HepG2 (cell line): ENCODE measurements around the gene H3-3A. TPM values are rescaled to one million over a fixed set of nuclear protein-coding genes. Genes with fewer than 3 reads are reported as not detected.
A peak's percentile ranks its signal among the peaks of the same experiment; 100 is the strongest.

Experiments used
- BRD4 ChIP-seq: sonication (generic); formaldehyde crosslinking; IDR thresholded peaks from 2 replicates; pipeline ENCODE4 v1.4.0; 2020; ENCODE audit warnings: missing genetic modification reagents
- CBX2 ChIP-seq, 2 experiments: fragments of 200-600 bp in 1 of 2; sonication (generic); formaldehyde crosslinking in 1 of 2; IDR thresholded peaks; 2 replicates each; pipeline versions ENCODE4 v1.7.0 to v1.8.1; 2018 to 2022; ENCODE audit warnings: low read depth in 2 of 2, low read length in 1 of 2, mild to moderate bottlenecking in 1 of 2, missing genetic modification reagents in 1 of 2
- EZH2 ChIP-seq: conservative IDR thresholded peaks from 2 replicates; pipeline ENCODE4 v1.6.1; 2012; ENCODE audit warnings: mild to moderate bottlenecking, low read depth, low read length, moderate library complexity
- HMGA1 ChIP-seq: sonication (generic); formaldehyde crosslinking; conservative IDR thresholded peaks from 2 replicates; pipeline ENCODE4 v1.4.0; 2020; ENCODE audit warnings: missing genetic modification reagents
- MED13 ChIP-seq: sonication (generic); formaldehyde crosslinking; IDR thresholded peaks from 2 replicates; pipeline ENCODE4 v1.5.0; 2020; ENCODE audit warnings: missing genetic modification reagents
- NKX3-1 ChIP-seq: sonication (generic); formaldehyde crosslinking; IDR thresholded peaks from 2 replicates; pipeline ENCODE4 v1.5.0; 2020; ENCODE audit warnings: missing genetic modification reagents
- PHB2 ChIP-seq: fragments of 450-650 bp; IDR thresholded peaks from 2 replicates; pipeline ENCODE4 v1.6.1; 2018; ENCODE audit not compliant: partially characterized antibody
- RAD21 ChIP-seq: fragments of 450-650 bp; formaldehyde crosslinking; IDR thresholded peaks from 2 replicates; pipeline ENCODE4 v1.5.0; 2020; ENCODE audit warnings: mild to moderate bottlenecking
- RARG ChIP-seq: sonication (generic); formaldehyde crosslinking; IDR thresholded peaks from 2 replicates; pipeline ENCODE4 v1.4.0; 2020; ENCODE audit warnings: low read depth, mild to moderate bottlenecking, missing genetic modification reagents
- ZNF407 ChIP-seq: sonication (generic); formaldehyde crosslinking; IDR thresholded peaks from one replicate; pipeline ENCODE4 v1.5.1; 2020; ENCODE audit warnings: mild to moderate bottlenecking, missing genetic modification reagents; ENCODE audit errors: not compliant biosample characterization
- ZNF496 ChIP-seq: sonication (generic); formaldehyde crosslinking; IDR thresholded peaks from 2 replicates; pipeline ENCODE4 v1.8.1; 2023; ENCODE audit warnings: mild to moderate bottlenecking, moderate library complexity, missing genetic modification reagents; ENCODE audit not compliant: insufficient replicate concordance
- polyA plus RNA-seq, 8 experiments: library from polyadenylated mRNA; depleted of rRNA in 3 of 8; stranded (reverse) in 7 of 8; unstranded in 1 of 8; fragments of >200 nt; fragmentation: Illumina TruSeq in 4 of 8; extraction: Trizol in 4 of 8; gene quantifications; 2 replicates each; pipeline versions ENCODE4 v1.2.1 to v1.2.3, GENCODE V29; 2011 to 2016; ENCODE audit warnings: low read depth in 4 of 8, missing spikeins in 1 of 8, mixed read lengths in 1 of 8; ENCODE audit not compliant: insufficient read depth in 1 of 8
- total RNA-seq, 5 experiments: library from RNA; depleted of rRNA; stranded (reverse); fragments of >200 nt; fragmentation: Illumina TruSeq; extraction: Trizol; gene quantifications; 2 replicates each; pipeline ENCODE4 v1.2.3, GENCODE V29; 2016; ENCODE audit warnings: low read depth in 1 of 5
- TF ChIP-seq, protein P1 (sequence below): sonication (generic); formaldehyde crosslinking; IDR thresholded peaks from 2 replicates; pipeline ENCODE4 v1.4.0; 2020; ENCODE audit warnings: missing genetic modification reagents
- TF ChIP-seq, protein P2 (sequence below): sonication (generic); formaldehyde crosslinking; IDR thresholded peaks from 2 replicates; pipeline ENCODE4 v1.4.0; 2020; ENCODE audit warnings: missing genetic modification reagents, borderline replicate concordance
- TF ChIP-seq, protein P3 (sequence below): sonication (generic); formaldehyde crosslinking; IDR thresholded peaks from 2 replicates; pipeline ENCODE4 v1.4.0; 2020; ENCODE audit warnings: missing genetic modification reagents

The H3-3A gene
- total and polyA plus RNA-seq, 2 of the 13 experiments (the other 11 are each of a cell fraction or from before 2014, with no cell fraction given), result 221 to 320 TPM

- no peak for TF ChIP-seq MED13 (CRISPR knock-in tag)
- no peak for TF ChIP-seq EZH2
- TF ChIP-seq NKX3-1 (CRISPR knock-in tag), result no peak
- TF ChIP-seq, protein P1, sequence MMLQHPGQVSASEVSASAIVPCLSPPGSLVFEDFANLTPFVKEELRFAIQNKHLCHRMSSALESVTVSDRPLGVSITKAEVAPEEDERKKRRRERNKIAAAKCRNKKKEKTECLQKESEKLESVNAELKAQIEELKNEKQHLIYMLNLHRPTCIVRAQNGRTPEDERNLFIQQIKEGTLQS (CRISPR knock-in tag), result no peak
- TF ChIP-seq RAD21 (CRISPR knock-in tag), result peak; percentile 39
- no peak for TF ChIP-seq ZNF407
- TF ChIP-seq, protein P2, sequence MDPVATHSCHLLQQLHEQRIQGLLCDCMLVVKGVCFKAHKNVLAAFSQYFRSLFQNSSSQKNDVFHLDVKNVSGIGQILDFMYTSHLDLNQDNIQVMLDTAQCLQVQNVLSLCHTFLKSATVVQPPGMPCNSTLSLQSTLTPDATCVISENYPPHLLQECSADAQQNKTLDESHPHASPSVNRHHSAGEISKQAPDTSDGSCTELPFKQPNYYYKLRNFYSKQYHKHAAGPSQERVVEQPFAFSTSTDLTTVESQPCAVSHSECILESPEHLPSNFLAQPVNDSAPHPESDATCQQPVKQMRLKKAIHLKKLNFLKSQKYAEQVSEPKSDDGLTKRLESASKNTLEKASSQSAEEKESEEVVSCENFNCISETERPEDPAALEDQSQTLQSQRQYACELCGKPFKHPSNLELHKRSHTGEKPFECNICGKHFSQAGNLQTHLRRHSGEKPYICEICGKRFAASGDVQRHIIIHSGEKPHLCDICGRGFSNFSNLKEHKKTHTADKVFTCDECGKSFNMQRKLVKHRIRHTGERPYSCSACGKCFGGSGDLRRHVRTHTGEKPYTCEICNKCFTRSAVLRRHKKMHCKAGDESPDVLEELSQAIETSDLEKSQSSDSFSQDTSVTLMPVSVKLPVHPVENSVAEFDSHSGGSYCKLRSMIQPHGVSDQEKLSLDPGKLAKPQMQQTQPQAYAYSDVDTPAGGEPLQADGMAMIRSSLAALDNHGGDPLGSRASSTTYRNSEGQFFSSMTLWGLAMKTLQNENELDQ, result peak; percentile 23; the same call in 1 of the 2 replicates
- no peak for TF ChIP-seq PHB2
- TF ChIP-seq ZNF496 (CRISPR knock-in tag), result no peak
- no peak for TF ChIP-seq BRD4 (CRISPR knock-in tag)
- TF ChIP-seq HMGA1 (CRISPR knock-in tag), result no peak
- no peak for TF ChIP-seq CBX2 (IDR thresholded peaks at IDR 0.05; ENCODE audit: low read depth, low read length)
- TF ChIP-seq CBX2 (CRISPR knock-in tag; IDR thresholded peaks at IDR 0.05; ENCODE audit: low read depth), result no peak
- no peak for TF ChIP-seq RARG
- TF ChIP-seq, protein P3, sequence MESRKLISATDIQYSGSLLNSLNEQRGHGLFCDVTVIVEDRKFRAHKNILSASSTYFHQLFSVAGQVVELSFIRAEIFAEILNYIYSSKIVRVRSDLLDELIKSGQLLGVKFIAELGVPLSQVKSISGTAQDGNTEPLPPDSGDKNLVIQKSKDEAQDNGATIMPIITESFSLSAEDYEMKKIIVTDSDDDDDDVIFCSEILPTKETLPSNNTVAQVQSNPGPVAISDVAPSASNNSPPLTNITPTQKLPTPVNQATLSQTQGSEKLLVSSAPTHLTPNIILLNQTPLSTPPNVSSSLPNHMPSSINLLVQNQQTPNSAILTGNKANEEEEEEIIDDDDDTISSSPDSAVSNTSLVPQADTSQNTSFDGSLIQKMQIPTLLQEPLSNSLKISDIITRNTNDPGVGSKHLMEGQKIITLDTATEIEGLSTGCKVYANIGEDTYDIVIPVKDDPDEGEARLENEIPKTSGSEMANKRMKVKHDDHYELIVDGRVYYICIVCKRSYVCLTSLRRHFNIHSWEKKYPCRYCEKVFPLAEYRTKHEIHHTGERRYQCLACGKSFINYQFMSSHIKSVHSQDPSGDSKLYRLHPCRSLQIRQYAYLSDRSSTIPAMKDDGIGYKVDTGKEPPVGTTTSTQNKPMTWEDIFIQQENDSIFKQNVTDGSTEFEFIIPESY (CRISPR knock-in tag), result no peak
Measured at GRCh38 chr1:226062558-226063223, at the start of gene H3-3A (continued).
